HepG2 (cell line): ENCODE data around the gene PXMP2. TPM values are rescaled to one million over a fixed set of nuclear protein-coding genes. Genes with fewer than 3 reads are reported as not detected.

Source experiments
- FOSL1 ChIP-seq: sonication (generic); formaldehyde crosslinking; IDR thresholded peaks from 2 replicates; pipeline ENCODE4 v1.9.0; 2021; ENCODE audit warnings: missing genetic modification reagents, borderline replicate concordance
- HOXA7 ChIP-seq: sonication (generic); formaldehyde crosslinking; IDR thresholded peaks from 2 replicates; pipeline ENCODE4 v1.8.1; 2022; ENCODE audit warnings: mild to moderate bottlenecking, missing genetic modification reagents, moderate library complexity
- HOXD1 ChIP-seq: sonication (generic); formaldehyde crosslinking; IDR thresholded peaks from 2 replicates; pipeline ENCODE4 v1.5.0; 2020; ENCODE audit warnings: missing genetic modification reagents
- MYC ChIP-seq: sonication (generic); formaldehyde crosslinking; IDR thresholded peaks from 2 replicates; pipeline ENCODE4 v1.9.0; 2021; ENCODE audit warnings: missing genetic modification reagents, borderline replicate concordance
- NCOA1 ChIP-seq: sonication (generic); formaldehyde crosslinking; IDR thresholded peaks from 2 replicates; pipeline ENCODE4 v1.9.0; 2021; ENCODE audit warnings: missing genetic modification reagents
- NR3C1 ChIP-seq: sonication (generic); formaldehyde crosslinking; IDR thresholded peaks from 2 replicates; pipeline ENCODE4 v1.4.0; 2020; ENCODE audit warnings: missing genetic modification reagents
- TRIM22 ChIP-seq: fragments of 450-650 bp; IDR thresholded peaks from 2 replicates; pipeline ENCODE4 v1.6.1; 2017
- ZBTB49 ChIP-seq: sonication (generic); formaldehyde crosslinking; IDR thresholded peaks from 2 replicates; pipeline ENCODE4 v1.4.0; 2020; ENCODE audit warnings: missing genetic modification reagents, borderline replicate concordance
- ZNF20 ChIP-seq: sonication (generic); formaldehyde crosslinking; IDR thresholded peaks from 2 replicates; pipeline ENCODE4 v1.4.0; 2020; ENCODE audit warnings: mild to moderate bottlenecking, moderate library complexity, missing genetic modification reagents
- ZNF816 ChIP-seq: sonication (generic); formaldehyde crosslinking; IDR thresholded peaks from 2 replicates; pipeline ENCODE4 v1.8.0; 2022; ENCODE audit warnings: missing genetic modification reagents, mild to moderate bottlenecking, borderline replicate concordance
- polyA plus RNA-seq, 8 experiments: library from polyadenylated mRNA; depleted of rRNA in 3 of 8; stranded (reverse) in 7 of 8; unstranded in 1 of 8; fragments of >200 nt; fragmentation: Illumina TruSeq in 4 of 8; extraction: Trizol in 4 of 8; gene quantifications; 2 replicates each; pipeline versions ENCODE4 v1.2.1 to v1.2.3, GENCODE V29; 2011 to 2016; ENCODE audit warnings: low read depth in 4 of 8, missing spikeins in 1 of 8, mixed read lengths in 1 of 8; ENCODE audit not compliant: insufficient read depth in 1 of 8
- total RNA-seq, 5 experiments: library from RNA; depleted of rRNA; stranded (reverse); fragments of >200 nt; fragmentation: Illumina TruSeq; extraction: Trizol; gene quantifications; 2 replicates each; pipeline ENCODE4 v1.2.3, GENCODE V29; 2016; ENCODE audit warnings: low read depth in 1 of 5
- TF ChIP-seq, protein P1 (sequence below): sonication (generic); formaldehyde crosslinking; IDR thresholded peaks from 2 replicates; pipeline ENCODE4 v1.9.0; 2021; ENCODE audit warnings: missing genetic modification reagents, mild to moderate bottlenecking, borderline replicate concordance
- TF ChIP-seq, protein P2 (sequence below): sonication (generic); formaldehyde crosslinking; IDR thresholded peaks from 2 replicates; pipeline ENCODE4 v1.4.0; 2020; ENCODE audit warnings: missing genetic modification reagents
- TF ChIP-seq, protein P3 (sequence below): sonication (generic); formaldehyde crosslinking; IDR thresholded peaks from 2 replicates; pipeline ENCODE4 v1.4.0; 2020; ENCODE audit warnings: missing genetic modification reagents

PXMP2 gene
- total and polyA plus RNA-seq, 2 of the 13 experiments (the other 11 are each of a cell fraction or from before 2014, with no cell fraction given) = 25.5 to 42.9 TPM

GRCh38 chr12:132687211-132688164 is at the start of gene PXMP2, which contains the start of gene POLE (continued):
- TF ChIP-seq, protein P1, sequence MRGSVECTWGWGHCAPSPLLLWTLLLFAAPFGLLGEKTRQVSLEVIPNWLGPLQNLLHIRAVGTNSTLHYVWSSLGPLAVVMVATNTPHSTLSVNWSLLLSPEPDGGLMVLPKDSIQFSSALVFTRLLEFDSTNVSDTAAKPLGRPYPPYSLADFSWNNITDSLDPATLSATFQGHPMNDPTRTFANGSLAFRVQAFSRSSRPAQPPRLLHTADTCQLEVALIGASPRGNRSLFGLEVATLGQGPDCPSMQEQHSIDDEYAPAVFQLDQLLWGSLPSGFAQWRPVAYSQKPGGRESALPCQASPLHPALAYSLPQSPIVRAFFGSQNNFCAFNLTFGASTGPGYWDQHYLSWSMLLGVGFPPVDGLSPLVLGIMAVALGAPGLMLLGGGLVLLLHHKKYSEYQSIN (CRISPR knock-in tag) = no peak
- 0 out of 2 replicates have a peak, but pooled peaks have one; percentile 64 for TF ChIP-seq HOXD1 (CRISPR knock-in tag)
- TF ChIP-seq MYC (CRISPR knock-in tag) = peak; percentile 72; the same call in 1 of the 2 replicates
- no peak for TF ChIP-seq ZNF816 (CRISPR knock-in tag)
- no peak for TF ChIP-seq ZBTB49 (CRISPR knock-in tag)
- TF ChIP-seq, protein P2, sequence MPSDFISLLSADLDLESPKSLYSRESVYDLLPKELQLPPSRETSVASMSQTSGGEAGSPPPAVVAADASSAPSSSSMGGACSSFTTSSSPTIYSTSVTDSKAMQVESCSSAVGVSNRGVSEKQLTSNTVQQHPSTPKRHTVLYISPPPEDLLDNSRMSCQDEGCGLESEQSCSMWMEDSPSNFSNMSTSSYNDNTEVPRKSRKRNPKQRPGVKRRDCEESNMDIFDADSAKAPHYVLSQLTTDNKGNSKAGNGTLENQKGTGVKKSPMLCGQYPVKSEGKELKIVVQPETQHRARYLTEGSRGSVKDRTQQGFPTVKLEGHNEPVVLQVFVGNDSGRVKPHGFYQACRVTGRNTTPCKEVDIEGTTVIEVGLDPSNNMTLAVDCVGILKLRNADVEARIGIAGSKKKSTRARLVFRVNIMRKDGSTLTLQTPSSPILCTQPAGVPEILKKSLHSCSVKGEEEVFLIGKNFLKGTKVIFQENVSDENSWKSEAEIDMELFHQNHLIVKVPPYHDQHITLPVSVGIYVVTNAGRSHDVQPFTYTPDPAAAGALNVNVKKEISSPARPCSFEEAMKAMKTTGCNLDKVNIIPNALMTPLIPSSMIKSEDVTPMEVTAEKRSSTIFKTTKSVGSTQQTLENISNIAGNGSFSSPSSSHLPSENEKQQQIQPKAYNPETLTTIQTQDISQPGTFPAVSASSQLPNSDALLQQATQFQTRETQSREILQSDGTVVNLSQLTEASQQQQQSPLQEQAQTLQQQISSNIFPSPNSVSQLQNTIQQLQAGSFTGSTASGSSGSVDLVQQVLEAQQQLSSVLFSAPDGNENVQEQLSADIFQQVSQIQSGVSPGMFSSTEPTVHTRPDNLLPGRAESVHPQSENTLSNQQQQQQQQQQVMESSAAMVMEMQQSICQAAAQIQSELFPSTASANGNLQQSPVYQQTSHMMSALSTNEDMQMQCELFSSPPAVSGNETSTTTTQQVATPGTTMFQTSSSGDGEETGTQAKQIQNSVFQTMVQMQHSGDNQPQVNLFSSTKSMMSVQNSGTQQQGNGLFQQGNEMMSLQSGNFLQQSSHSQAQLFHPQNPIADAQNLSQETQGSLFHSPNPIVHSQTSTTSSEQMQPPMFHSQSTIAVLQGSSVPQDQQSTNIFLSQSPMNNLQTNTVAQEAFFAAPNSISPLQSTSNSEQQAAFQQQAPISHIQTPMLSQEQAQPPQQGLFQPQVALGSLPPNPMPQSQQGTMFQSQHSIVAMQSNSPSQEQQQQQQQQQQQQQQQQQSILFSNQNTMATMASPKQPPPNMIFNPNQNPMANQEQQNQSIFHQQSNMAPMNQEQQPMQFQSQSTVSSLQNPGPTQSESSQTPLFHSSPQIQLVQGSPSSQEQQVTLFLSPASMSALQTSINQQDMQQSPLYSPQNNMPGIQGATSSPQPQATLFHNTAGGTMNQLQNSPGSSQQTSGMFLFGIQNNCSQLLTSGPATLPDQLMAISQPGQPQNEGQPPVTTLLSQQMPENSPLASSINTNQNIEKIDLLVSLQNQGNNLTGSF (CRISPR knock-in tag) = no peak
- no peak for TF ChIP-seq HOXA7 (CRISPR knock-in tag)
- no peak for TF ChIP-seq NR3C1
- TF ChIP-seq, protein P3, sequence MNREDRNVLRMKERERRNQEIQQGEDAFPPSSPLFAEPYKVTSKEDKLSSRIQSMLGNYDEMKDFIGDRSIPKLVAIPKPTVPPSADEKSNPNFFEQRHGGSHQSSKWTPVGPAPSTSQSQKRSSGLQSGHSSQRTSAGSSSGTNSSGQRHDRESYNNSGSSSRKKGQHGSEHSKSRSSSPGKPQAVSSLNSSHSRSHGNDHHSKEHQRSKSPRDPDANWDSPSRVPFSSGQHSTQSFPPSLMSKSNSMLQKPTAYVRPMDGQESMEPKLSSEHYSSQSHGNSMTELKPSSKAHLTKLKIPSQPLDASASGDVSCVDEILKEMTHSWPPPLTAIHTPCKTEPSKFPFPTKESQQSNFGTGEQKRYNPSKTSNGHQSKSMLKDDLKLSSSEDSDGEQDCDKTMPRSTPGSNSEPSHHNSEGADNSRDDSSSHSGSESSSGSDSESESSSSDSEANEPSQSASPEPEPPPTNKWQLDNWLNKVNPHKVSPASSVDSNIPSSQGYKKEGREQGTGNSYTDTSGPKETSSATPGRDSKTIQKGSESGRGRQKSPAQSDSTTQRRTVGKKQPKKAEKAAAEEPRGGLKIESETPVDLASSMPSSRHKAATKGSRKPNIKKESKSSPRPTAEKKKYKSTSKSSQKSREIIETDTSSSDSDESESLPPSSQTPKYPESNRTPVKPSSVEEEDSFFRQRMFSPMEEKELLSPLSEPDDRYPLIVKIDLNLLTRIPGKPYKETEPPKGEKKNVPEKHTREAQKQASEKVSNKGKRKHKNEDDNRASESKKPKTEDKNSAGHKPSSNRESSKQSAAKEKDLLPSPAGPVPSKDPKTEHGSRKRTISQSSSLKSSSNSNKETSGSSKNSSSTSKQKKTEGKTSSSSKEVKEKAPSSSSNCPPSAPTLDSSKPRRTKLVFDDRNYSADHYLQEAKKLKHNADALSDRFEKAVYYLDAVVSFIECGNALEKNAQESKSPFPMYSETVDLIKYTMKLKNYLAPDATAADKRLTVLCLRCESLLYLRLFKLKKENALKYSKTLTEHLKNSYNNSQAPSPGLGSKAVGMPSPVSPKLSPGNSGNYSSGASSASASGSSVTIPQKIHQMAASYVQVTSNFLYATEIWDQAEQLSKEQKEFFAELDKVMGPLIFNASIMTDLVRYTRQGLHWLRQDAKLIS (CRISPR knock-in tag) = no peak
- TF ChIP-seq TRIM22 = no peak
- no peak for TF ChIP-seq ZNF20
- TF ChIP-seq FOSL1 (CRISPR knock-in tag) = no peak
- TF ChIP-seq NCOA1 = no peak
